Neuronal stem cell (in vitro differentiated cells): ENCODE results near the gene AFAP1L2.

ENCODE experiments used
- DNase-seq: peaks from one replicate; pipeline ENCODE4 v3.0.0-alpha.2; 2013; ENCODE audit warnings: low spot score
- H2AFZ ChIP-seq: one replicate; pipeline ENCODE4 v1.6.1; 2013; ENCODE audit warnings: mild to moderate bottlenecking, low read length, inconsistent platforms
- H2AK5ac ChIP-seq: 2 replicates; pipeline ENCODE4 v1.6.1; 2013; ENCODE audit warnings: low read depth, mild to moderate bottlenecking, inconsistent platforms, low read length, moderate library complexity, mixed read lengths
- H2BK120ac ChIP-seq: 2 replicates; pipeline ENCODE4 v1.6.1; 2013; ENCODE audit warnings: low read depth, mild to moderate bottlenecking, inconsistent platforms, low read length, moderate library complexity, mixed read lengths
- H2BK12ac ChIP-seq: one replicate; pipeline ENCODE4 v1.6.1; 2013; ENCODE audit warnings: low read length, inconsistent platforms
- H2BK15ac ChIP-seq: 2 replicates; pipeline ENCODE4 v1.6.1; 2013; ENCODE audit warnings: mild to moderate bottlenecking, low read length, inconsistent platforms, mixed read lengths
- H2BK5ac ChIP-seq: one replicate; pipeline ENCODE4 v1.6.1; 2013; ENCODE audit warnings: inconsistent platforms, mild to moderate bottlenecking, low read length, moderate library complexity
- H3K14ac ChIP-seq: one replicate; pipeline ENCODE4 v1.6.1; 2013; ENCODE audit warnings: low read length, inconsistent platforms
- H3K18ac ChIP-seq: 2 replicates; pipeline ENCODE4 v1.6.1; 2013; ENCODE audit warnings: low read length, inconsistent platforms
- H3K23ac ChIP-seq: 2 replicates; pipeline ENCODE4 v1.6.1; 2013; ENCODE audit warnings: low read depth, mild to moderate bottlenecking, mixed read lengths, low read length, inconsistent platforms; ENCODE audit not compliant: poor library complexity
- H3K27ac ChIP-seq: replicated peaks from 3 replicates; pipeline ENCODE4 v1.5.1; 2013; ENCODE audit warnings: low read length, inconsistent platforms
- H3K27me3 ChIP-seq, 3 experiments: 2 replicates each; pipeline ENCODE4 v1.6.1; 2013; ENCODE audit warnings: low read length in 3 of 3, mild to moderate bottlenecking in 2 of 3, inconsistent platforms in 1 of 3, low read depth in 1 of 3, mixed read lengths in 1 of 3, moderate library complexity in 1 of 3; ENCODE audit not compliant: control insufficient read depth in 3 of 3, insufficient read depth in 3 of 3
- H3K36me3 ChIP-seq, 2 donors: replicated peaks in 1 of 2; 2 replicates each; pipeline ENCODE4 v1.6.1; 2013; ENCODE audit warnings: low read length in 2 of 2; ENCODE audit not compliant: control insufficient read depth in 2 of 2, insufficient read depth in 2 of 2
- H3K4ac ChIP-seq: 2 replicates; pipeline ENCODE4 v1.6.1; 2013; ENCODE audit warnings: inconsistent platforms, mild to moderate bottlenecking, low read length, moderate library complexity
- H3K4me1 ChIP-seq, 2 donors: 1 replicate in 1 of 2; 2 replicates in 1 of 2; pipeline ENCODE4 v1.6.1; 2013; ENCODE audit warnings: low read length in 2 of 2, low read depth in 1 of 2; ENCODE audit not compliant: control insufficient read depth in 2 of 2, insufficient read depth in 1 of 2
- H3K4me2 ChIP-seq: one replicate; pipeline ENCODE4 v1.6.1; 2013; ENCODE audit warnings: mild to moderate bottlenecking, low read length, inconsistent platforms; ENCODE audit not compliant: insufficient read depth, poor library complexity, severe bottlenecking
- H3K4me3 ChIP-seq, 2 donors: 2 replicates each; pipeline ENCODE4 v1.5.1; 2013; ENCODE audit warnings: low read length in 2 of 2, mild to moderate bottlenecking in 2 of 2, inconsistent platforms in 1 of 2, moderate library complexity in 1 of 2
- H3K79me1 ChIP-seq: one replicate; pipeline ENCODE4 v1.6.1; 2013; ENCODE audit warnings: low read depth, mild to moderate bottlenecking, inconsistent platforms, low read length, moderate library complexity
- H3K9ac ChIP-seq: one replicate; pipeline ENCODE4 v1.6.1; 2013; ENCODE audit warnings: mild to moderate bottlenecking, low read depth, low read length, inconsistent platforms; ENCODE audit not compliant: poor library complexity
- H3K9me3 ChIP-seq, 2 donors: replicated peaks in 1 of 2; 2 replicates each; pipeline versions ENCODE3 to v1.6.1; 2013; ENCODE audit warnings: low read length in 2 of 2, mild to moderate bottlenecking in 2 of 2, inconsistent platforms in 1 of 2, low read depth in 1 of 2, mixed read lengths in 1 of 2, moderate library complexity in 1 of 2; ENCODE audit not compliant: control insufficient read depth in 2 of 2, insufficient read depth in 1 of 2
- H4K8ac ChIP-seq: one replicate; pipeline ENCODE4 v1.6.1; 2013; ENCODE audit warnings: low read depth, mild to moderate bottlenecking, inconsistent platforms, low read length, moderate library complexity
- H4K91ac ChIP-seq: one replicate; pipeline ENCODE4 v1.6.1; 2013; ENCODE audit warnings: low read length, low read depth, mild to moderate bottlenecking, inconsistent platforms; ENCODE audit not compliant: poor library complexity
- whole genome bisulfite sequencing, 2 donors: extraction: QIAGEN DNeasy Blood & Tissue Kit; methylation state at CpG; one replicate each; pipeline ENCODE4 v1.1.7; 2013; ENCODE audit warnings: missing lambda C conversion rate in 2 of 2, mixed read lengths in 1 of 2; ENCODE audit not compliant: insufficient read length in 2 of 2, insufficient replicate concordance in 1 of 2; ENCODE audit errors: extremely low coverage in 2 of 2; 5-methylcytosine and 5-hydroxymethylcytosine counted together

AFAP1L2 gene

DNA sequence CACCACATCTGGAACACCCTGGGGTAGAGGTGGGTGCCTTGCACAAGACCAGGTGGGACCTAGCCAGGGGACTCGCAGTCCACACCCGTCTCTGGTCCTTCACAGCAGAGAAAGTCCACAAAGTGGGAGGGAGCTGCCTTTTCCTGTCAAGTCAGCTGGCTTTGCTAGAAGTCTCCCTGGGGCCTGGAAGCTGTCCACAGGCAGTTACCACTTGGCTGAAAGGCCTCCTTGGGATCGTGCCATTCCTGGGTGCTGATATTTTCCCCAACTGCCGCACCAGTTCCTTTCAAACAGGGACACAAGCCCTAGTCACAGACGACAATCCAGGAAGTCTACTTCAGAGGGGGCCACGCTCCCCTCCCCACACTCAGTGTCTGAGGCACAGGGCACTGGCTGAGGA is 75.4 kb downstream of the AFAP1L2 start:
- Histone ChIP-seq H2BK5ac (no peak overlapping the region), H2BK12ac (peak overlapping the region; percentile 7), H3K23ac (peak overlapping the region; percentile 10), H3K4me1 (peaks cover 2 to 17% of the 10 kb centered on the region in 2 donors), H3K4me3 (no peak overlapping the region), H2BK120ac (no peak overlapping the region), H3K79me1 (no peaks in the 10 kb centered on the region), H3K18ac (peak overlapping the region; percentile 32), H2AK5ac (peak overlapping the region; percentile 93), H3K9me3 (no peaks in the 10 kb centered on the region), H3K36me3 (no peaks in the 10 kb centered on the region), H3K27me3 (no peaks in the 10 kb centered on the region), H3K9ac (no peak overlapping the region), H4K91ac (peak overlapping the region; percentile 81), H2BK15ac (peak overlapping the region; percentile 95), H3K27ac (no peak overlapping the region), H3K14ac (no peak overlapping the region), H4K8ac (no peak overlapping the region), H3K4me2 (no peak overlapping the region), H3K4ac (no peak overlapping the region), H2AFZ (peak overlapping the region; percentile 31)
- no CpG with 5 or more reads among the region's 6 CpGs for WGBS, 2 donors
- DNase-seq, result no peak

DNA sequence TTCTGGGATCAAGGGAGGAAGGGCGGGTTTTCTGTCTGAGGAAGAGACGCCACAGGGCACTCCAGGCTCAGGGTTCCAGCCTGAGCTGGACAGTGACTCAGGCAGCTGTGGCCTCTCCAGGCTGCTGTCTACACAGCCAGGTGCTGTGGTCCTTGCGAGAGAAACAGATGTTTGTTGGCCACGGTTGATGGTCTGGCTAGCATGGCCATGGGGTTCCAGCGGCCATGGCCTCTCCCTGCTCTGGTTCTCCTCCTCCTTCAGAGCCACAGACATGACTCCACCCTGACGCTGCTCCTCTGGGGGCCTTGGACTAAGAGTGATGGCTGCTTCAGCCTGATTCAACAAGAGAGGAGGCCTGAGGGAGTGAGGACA is 75.9 kb downstream of the AFAP1L2 start:
- WGBS, 2 donors, result no CpG with 5 or more reads among the region's 6 CpGs
- H2BK12ac ChIP-seq, result peak overlapping the region; percentile 7
- peak overlapping the region; percentile 93 for H2AK5ac ChIP-seq
- peak overlapping the region; percentile 46 for H3K18ac ChIP-seq
- no peak overlapping the region for H2BK120ac ChIP-seq
- H3K27me3 ChIP-seq, result no peaks in the 10 kb centered on the region
- no peak overlapping the region for H2AFZ ChIP-seq
- no peak for DNase-seq
- H3K4me2 ChIP-seq, result no peak overlapping the region
- H3K4ac ChIP-seq, result no peak overlapping the region
- no peak overlapping the region for H2BK5ac ChIP-seq
- H4K91ac ChIP-seq, result peak overlapping the region; percentile 19
- no peaks in the 10 kb centered on the region for H3K9me3 ChIP-seq
- H4K8ac ChIP-seq, result no peak overlapping the region
- H3K36me3 ChIP-seq, result no peaks in the 10 kb centered on the region
- peak overlapping the region; percentile 95 for H2BK15ac ChIP-seq
- H3K4me3 ChIP-seq, result no peak overlapping the region
- peaks cover 2 to 17% of the 10 kb centered on the region in 2 donors for H3K4me1 ChIP-seq
- H3K9ac ChIP-seq, result no peak overlapping the region
- H3K79me1 ChIP-seq, result no peaks in the 10 kb centered on the region
- no peak overlapping the region for H3K14ac ChIP-seq
- H3K27ac ChIP-seq, result no peak overlapping the region
- peak overlapping the region; percentile 76 for H3K23ac ChIP-seq

- H3K36me3 ChIP-seq, result no peaks in the 10 kb centered on the region
- no peak overlapping the region for H2BK5ac ChIP-seq
Observed at GRCh38 chr10:114327537-114328440, 76.5 kb downstream of the AFAP1L2 start.

DNA sequence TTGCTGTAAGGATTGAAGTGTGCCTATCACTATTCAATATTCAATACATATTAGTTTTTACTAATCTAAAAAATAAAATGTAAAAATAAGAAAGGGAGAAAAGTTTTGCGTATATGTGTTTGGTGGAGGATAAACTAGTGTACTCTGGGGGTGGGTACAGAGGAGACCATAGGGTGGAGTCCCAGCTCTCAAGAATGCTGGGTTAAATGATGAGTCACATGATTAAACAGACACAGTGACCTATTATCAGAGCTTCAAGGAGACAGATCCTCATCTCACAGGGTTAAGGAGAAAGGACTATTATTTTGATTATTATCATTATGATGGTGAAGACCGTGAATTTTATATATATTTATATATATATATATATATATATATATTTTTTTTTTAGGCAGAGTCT is 77.5 kb downstream of the AFAP1L2 start:
- Histone ChIP-seq H3K18ac (no peak overlapping the region), H3K27me3 (no peaks in the 10 kb centered on the region), H4K91ac (no peak overlapping the region), H3K4me3 (no peak overlapping the region), H3K27ac (no peak overlapping the region), H2BK120ac (no peak overlapping the region), H3K36me3 (no peaks in the 10 kb centered on the region), H3K4me2 (no peak overlapping the region), H3K79me1 (no peaks in the 10 kb centered on the region), H3K23ac (no peak overlapping the region), H2BK5ac (no peak overlapping the region), H3K4me1 (peaks cover 2 to 13% of the 10 kb centered on the region in 2 donors), H2BK15ac (no peak overlapping the region), H3K14ac (no peak overlapping the region), H4K8ac (no peak overlapping the region), H3K9me3 (no peaks in the 10 kb centered on the region), H2AFZ (no peak overlapping the region), H3K9ac (no peak overlapping the region), H2BK12ac (no peak overlapping the region), H2AK5ac (no peak overlapping the region), H3K4ac (no peak overlapping the region)
- DNase-seq, result no peak
- WGBS, 2 donors, result 100% methylated on average over 1 of the region's 2 CpGs; no CpG with 5 or more reads in 1 of the 2 donors

More at GRCh38 chr10:114327537-114328440, 76.5 kb downstream of the AFAP1L2 start:
- Histone ChIP-seq H3K4me1 (peaks cover 2 to 17% of the 10 kb centered on the region in 2 donors), H2AK5ac (peak overlapping the region; percentile 93), H3K18ac (peak overlapping the region; percentile 46), H3K9ac (no peak overlapping the region), H3K9me3 (no peaks in the 10 kb centered on the region), H4K8ac (no peak overlapping the region), H3K4ac (no peak overlapping the region), H3K4me2 (no peak overlapping the region), H2AFZ (no peak overlapping the region), H3K14ac (no peak overlapping the region), H3K23ac (peak overlapping the region; percentile 76), H3K4me3 (no peak overlapping the region), H3K27ac (no peak overlapping the region), H3K79me1 (no peaks in the 10 kb centered on the region), H2BK15ac (peak overlapping the region; percentile 95), H4K91ac (peak overlapping the region; percentile 19), H2BK120ac (no peak overlapping the region), H2BK12ac (no peak overlapping the region), H3K27me3 (no peaks in the 10 kb centered on the region)
- no peak for DNase-seq
- WGBS, 2 donors, result no CpG with 5 or more reads among the region's 15 CpGs
